ENCODE measurements around the gene STAT1. TPM values are rescaled to one million over a fixed set of nuclear protein-coding genes. Genes with fewer than 3 reads are reported as not detected.

The STAT1 gene
- polyA plus RNA-seq, 1 donor from 2014 or later = 4.9 TPM

DNA sequence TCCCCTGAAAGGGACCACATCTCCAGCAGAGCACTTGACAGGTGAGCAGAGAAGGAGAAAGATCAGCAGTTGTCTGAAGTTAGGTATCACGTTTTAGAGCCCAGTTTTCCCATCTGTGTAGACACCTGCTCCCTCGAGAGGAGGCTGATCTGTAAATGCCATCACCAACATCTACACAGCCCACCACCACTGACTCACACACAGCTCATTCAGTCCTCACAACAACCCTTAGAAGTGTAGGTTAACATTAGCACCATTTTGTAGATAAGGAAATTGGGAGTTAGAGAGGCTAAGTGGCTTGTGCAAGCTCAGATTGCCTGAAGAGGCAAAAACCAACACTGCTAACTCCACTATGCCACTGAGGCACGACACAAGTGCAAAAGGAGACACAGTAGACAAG is 37.2 kb upstream of the STAT1 start:
- H3K27me3 ChIP-seq (ENCODE audit: insufficient read depth, low read depth, low read length) = no peaks in the 10 kb centered on the region
- H3K4me3 ChIP-seq (ENCODE audit: low read length) = no peak overlapping the region
- no peak overlapping the region for H3K4me2 ChIP-seq (ENCODE audit: low read length)
- no peak for TF ChIP-seq SMC3 (conservative IDR thresholded peaks at IDR 0.05; ENCODE audit: poor library complexity)
- TF ChIP-seq, protein P1, sequence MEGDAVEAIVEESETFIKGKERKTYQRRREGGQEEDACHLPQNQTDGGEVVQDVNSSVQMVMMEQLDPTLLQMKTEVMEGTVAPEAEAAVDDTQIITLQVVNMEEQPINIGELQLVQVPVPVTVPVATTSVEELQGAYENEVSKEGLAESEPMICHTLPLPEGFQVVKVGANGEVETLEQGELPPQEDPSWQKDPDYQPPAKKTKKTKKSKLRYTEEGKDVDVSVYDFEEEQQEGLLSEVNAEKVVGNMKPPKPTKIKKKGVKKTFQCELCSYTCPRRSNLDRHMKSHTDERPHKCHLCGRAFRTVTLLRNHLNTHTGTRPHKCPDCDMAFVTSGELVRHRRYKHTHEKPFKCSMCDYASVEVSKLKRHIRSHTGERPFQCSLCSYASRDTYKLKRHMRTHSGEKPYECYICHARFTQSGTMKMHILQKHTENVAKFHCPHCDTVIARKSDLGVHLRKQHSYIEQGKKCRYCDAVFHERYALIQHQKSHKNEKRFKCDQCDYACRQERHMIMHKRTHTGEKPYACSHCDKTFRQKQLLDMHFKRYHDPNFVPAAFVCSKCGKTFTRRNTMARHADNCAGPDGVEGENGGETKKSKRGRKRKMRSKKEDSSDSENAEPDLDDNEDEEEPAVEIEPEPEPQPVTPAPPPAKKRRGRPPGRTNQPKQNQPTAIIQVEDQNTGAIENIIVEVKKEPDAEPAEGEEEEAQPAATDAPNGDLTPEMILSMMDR (IDR thresholded peaks at IDR 0.05; ENCODE audit: poor library complexity, severe bottlenecking) = no peak
- TF ChIP-seq EZH2 (IDR thresholded peaks at IDR 0.05; ENCODE audit: borderline replicate concordance, insufficient read depth, low read length, poor library complexity, severe bottlenecking) = no peak
- TF ChIP-seq RAD21 (conservative IDR thresholded peaks at IDR 0.05) = no peak
- no peak for TF ChIP-seq TAF1 (IDR thresholded peaks at IDR 0.05; ENCODE audit: low read depth)
- no peak for TF ChIP-seq EP300 (conservative IDR thresholded peaks at IDR 0.05; ENCODE audit: poor library complexity, severe bottlenecking)
- TF ChIP-seq, protein P2, sequence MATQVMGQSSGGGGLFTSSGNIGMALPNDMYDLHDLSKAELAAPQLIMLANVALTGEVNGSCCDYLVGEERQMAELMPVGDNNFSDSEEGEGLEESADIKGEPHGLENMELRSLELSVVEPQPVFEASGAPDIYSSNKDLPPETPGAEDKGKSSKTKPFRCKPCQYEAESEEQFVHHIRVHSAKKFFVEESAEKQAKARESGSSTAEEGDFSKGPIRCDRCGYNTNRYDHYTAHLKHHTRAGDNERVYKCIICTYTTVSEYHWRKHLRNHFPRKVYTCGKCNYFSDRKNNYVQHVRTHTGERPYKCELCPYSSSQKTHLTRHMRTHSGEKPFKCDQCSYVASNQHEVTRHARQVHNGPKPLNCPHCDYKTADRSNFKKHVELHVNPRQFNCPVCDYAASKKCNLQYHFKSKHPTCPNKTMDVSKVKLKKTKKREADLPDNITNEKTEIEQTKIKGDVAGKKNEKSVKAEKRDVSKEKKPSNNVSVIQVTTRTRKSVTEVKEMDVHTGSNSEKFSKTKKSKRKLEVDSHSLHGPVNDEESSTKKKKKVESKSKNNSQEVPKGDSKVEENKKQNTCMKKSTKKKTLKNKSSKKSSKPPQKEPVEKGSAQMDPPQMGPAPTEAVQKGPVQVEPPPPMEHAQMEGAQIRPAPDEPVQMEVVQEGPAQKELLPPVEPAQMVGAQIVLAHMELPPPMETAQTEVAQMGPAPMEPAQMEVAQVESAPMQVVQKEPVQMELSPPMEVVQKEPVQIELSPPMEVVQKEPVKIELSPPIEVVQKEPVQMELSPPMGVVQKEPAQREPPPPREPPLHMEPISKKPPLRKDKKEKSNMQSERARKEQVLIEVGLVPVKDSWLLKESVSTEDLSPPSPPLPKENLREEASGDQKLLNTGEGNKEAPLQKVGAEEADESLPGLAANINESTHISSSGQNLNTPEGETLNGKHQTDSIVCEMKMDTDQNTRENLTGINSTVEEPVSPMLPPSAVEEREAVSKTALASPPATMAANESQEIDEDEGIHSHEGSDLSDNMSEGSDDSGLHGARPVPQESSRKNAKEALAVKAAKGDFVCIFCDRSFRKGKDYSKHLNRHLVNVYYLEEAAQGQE (IDR thresholded peaks at IDR 0.05; ENCODE audit: borderline replicate concordance) = no peak
- TF ChIP-seq MXI1 (conservative IDR thresholded peaks at IDR 0.05; ENCODE audit: poor library complexity, severe bottlenecking) = no peak
- no peak for TF ChIP-seq POLR2AphosphoS5 (IDR thresholded peaks at IDR 0.05)
- no peaks in the 10 kb centered on the region for H3K36me3 ChIP-seq (ENCODE audit: insufficient read depth, low read length)
- H2AFZ ChIP-seq (ENCODE audit: low read depth, low read length) = no peak overlapping the region
- no peaks in the 10 kb centered on the region for H3F3A ChIP-seq (ENCODE audit: insufficient read depth, low read length, poor library complexity, severe bottlenecking)
- no peak overlapping the region for H3K9ac ChIP-seq (ENCODE audit: low read length)
- H3K27ac ChIP-seq (ENCODE audit: low read length) = no peak overlapping the region
- H4K20me1 ChIP-seq (ENCODE audit: insufficient read depth) = no peaks in the 10 kb centered on the region
- no peaks in the 10 kb centered on the region for H3K9me3 ChIP-seq (ENCODE audit: low read length)
- H3K9me2 ChIP-seq (ENCODE audit: insufficient read depth, low read length) = no peaks in the 10 kb centered on the region
- H3K79me2 ChIP-seq (replicated peaks; ENCODE audit: insufficient read depth, low read length) = no peaks in the 10 kb centered on the region

DNA sequence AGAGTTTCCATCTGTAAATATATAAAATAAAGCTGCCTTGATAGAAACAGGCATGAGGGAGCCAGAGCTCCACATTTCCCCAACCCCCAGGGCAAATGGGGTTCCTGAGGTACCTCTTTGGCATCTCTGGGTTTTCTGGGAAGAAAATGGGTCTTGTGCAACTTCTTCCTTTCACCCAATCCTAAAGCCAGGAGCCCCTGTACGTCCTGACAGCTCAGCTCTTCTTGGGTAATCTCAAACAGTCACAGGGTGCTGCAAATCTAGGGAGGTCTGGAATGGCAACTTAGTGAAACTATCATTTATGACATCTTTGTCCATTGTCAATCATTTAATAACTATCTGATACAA is 36.6 kb upstream of the STAT1 start:
- Histone ChIP-seq H3K4me2 (ENCODE audit: low read length) (no peak overlapping the region), H3K9ac (ENCODE audit: low read length) (no peak overlapping the region), H3K27ac (ENCODE audit: low read length) (no peak overlapping the region), H3K79me2 (replicated peaks; ENCODE audit: insufficient read depth, low read length) (no peaks in the 10 kb centered on the region), H3K36me3 (ENCODE audit: insufficient read depth, low read length) (no peaks in the 10 kb centered on the region), H3K27me3 (ENCODE audit: insufficient read depth, low read depth, low read length) (no peaks in the 10 kb centered on the region), H2AFZ (ENCODE audit: low read depth, low read length) (no peak overlapping the region), H3K9me2 (ENCODE audit: insufficient read depth, low read length) (no peaks in the 10 kb centered on the region), H3K9me3 (ENCODE audit: low read length) (no peaks in the 10 kb centered on the region), H3F3A (ENCODE audit: insufficient read depth, low read length, poor library complexity, severe bottlenecking) (no peaks in the 10 kb centered on the region), H3K4me3 (ENCODE audit: low read length) (no peak overlapping the region), H4K20me1 (ENCODE audit: insufficient read depth) (no peaks in the 10 kb centered on the region)
- no peak for TF ChIP-seq EP300 (conservative IDR thresholded peaks at IDR 0.05; ENCODE audit: poor library complexity, severe bottlenecking)
- TF ChIP-seq RAD21 (conservative IDR thresholded peaks at IDR 0.05) = no peak
- no peak for TF ChIP-seq EZH2 (IDR thresholded peaks at IDR 0.05; ENCODE audit: borderline replicate concordance, insufficient read depth, low read length, poor library complexity, severe bottlenecking)
- TF ChIP-seq SMC3 (conservative IDR thresholded peaks at IDR 0.05; ENCODE audit: poor library complexity) = no peak
- TF ChIP-seq MXI1 (conservative IDR thresholded peaks at IDR 0.05; ENCODE audit: poor library complexity, severe bottlenecking) = no peak

Measured in neural cell (in vitro differentiated cells).